ENCODE data around the gene RERE. TPM values are rescaled to one million over a fixed set of nuclear protein-coding genes. Genes with fewer than 3 reads are reported as not detected.

The RERE gene
- total and polyA plus RNA-seq, 12 donors, result 33.4 to 146 (median 72.7) TPM

- no peaks in the 10 kb centered on the region for H3K9me3 ChIP-seq (replicated peaks in 1 of 3)
- no peak for TF ChIP-seq POLR2A (IDR thresholded peaks at IDR 0.05)
- no peak for TF ChIP-seq CTCF (IDR thresholded peaks at IDR 0.05)
- H3K27ac ChIP-seq, result no peak overlapping the region
- H3K4me1 ChIP-seq (replicated peaks in 1 of 2), result peaks cover 12 to 30% of the 10 kb centered on the region in 2 donors
- H3K36me3 ChIP-seq (replicated peaks in 1 of 2), result peaks cover 0 to 79% of the 10 kb centered on the region in 2 donors
- DNase-seq, result no peak
- intact Hi-C loops (cut with DNase I), result loop anchor here in 1 of 2 donors (5.0 kb wide), 1 partner anchor 126 kb away; no protein-coding TSS in a partner anchor
- H3K4me3 ChIP-seq, result no peak overlapping the region
- WGBS, 4 donors, result 85 to 95% (median 87%) methylated on average over 16 to 21 of the region's 21 CpGs
- no peaks in the 10 kb centered on the region for H3K27me3 ChIP-seq
These were observed 43.5 kb upstream of the RERE start for GRCh38 chr1:8860738-8861516.

GRCh38 chr1:8858888-8859706, 41.7 kb upstream of the RERE start:
- no peaks in the 10 kb centered on the region for H3K27me3 ChIP-seq
- DNase-seq, result peak in 5 of 7 donors; percentile 52 to 79 (median 66)
- H3K36me3 ChIP-seq (replicated peaks in 1 of 2), result peaks cover 0 to 61% of the 10 kb centered on the region in 2 donors
- peak overlapping the region in 2 of 5 donors; percentile 34 to 41 for H3K27ac ChIP-seq
- no peak for TF ChIP-seq POLR2A (IDR thresholded peaks at IDR 0.05)
- peak; percentile 49 to 73 (median 62) for TF ChIP-seq CTCF (IDR thresholded peaks at IDR 0.05)
- intact Hi-C loops (cut with DNase I), result no loop called here
- H3K4me1 ChIP-seq (replicated peaks in 1 of 2), result peaks cover 12 to 30% of the 10 kb centered on the region in 2 donors
- H3K9me3 ChIP-seq (replicated peaks in 1 of 3), result no peaks in the 10 kb centered on the region
- no peak overlapping the region for H3K4me3 ChIP-seq
- 54 to 61% (median 60%) methylated on average over 12 of the region's 12 CpGs for WGBS, 4 donors

GRCh38 chr1:8858112-8858668, 40.8 kb upstream of the RERE start:
- intact Hi-C loops (cut with DNase I), result no loop called here
- H3K4me3 ChIP-seq, result no peak overlapping the region
- DNase-seq, result peak in 3 of 7 donors; percentile 42 to 53 (median 43)
- H3K36me3 ChIP-seq (replicated peaks in 1 of 2), result peaks cover 0 to 52% of the 10 kb centered on the region in 2 donors
- WGBS, 4 donors, result 7 to 46% (median 21%) methylated on average over 1 to 2 of the region's 2 CpGs
- no peaks in the 10 kb centered on the region for H3K9me3 ChIP-seq (replicated peaks in 1 of 3)
- H3K27me3 ChIP-seq, result no peaks in the 10 kb centered on the region
- TF ChIP-seq POLR2A (IDR thresholded peaks at IDR 0.05), result no peak
- no peak for TF ChIP-seq CTCF (IDR thresholded peaks at IDR 0.05)
- peaks cover 12 to 30% of the 10 kb centered on the region in 2 donors for H3K4me1 ChIP-seq (replicated peaks in 1 of 2)
- H3K27ac ChIP-seq, result peak overlapping the region in 2 of 5 donors; percentile 34 to 41

Data from adrenal gland (tissue), 12 donors.